Naive thymus-derived CD4-positive, alpha-beta T cell (primary cell): ENCODE data around the gene LYST. TPM values are rescaled to one million over a fixed set of nuclear protein-coding genes. Genes with fewer than 3 reads are reported as not detected.

Source experiments
- ATAC-seq: fragments of 150-1000 bp; cut with Tn5 transposase; 2 replicates; pipeline ENCODE4 v1.10.0; 2021; ENCODE audit warnings: mild to moderate bottlenecking, moderate library complexity
- CTCF ChIA-PET: fragments of 350-600 bp; sonication (Branson Sonifier 250); formaldehyde crosslinking; loops from one replicate; lab custom pipeline; 2021; ENCODE audit warnings: antibody characterized with exemption; lab: Charles Lee
- POLR2A ChIA-PET: fragments of 350-600 bp; sonication (Branson Sonifier 250); formaldehyde crosslinking; loops from one replicate; lab custom pipeline; 2021; ENCODE audit warnings: antibody characterized with exemption, inconsistent platforms; lab: Charles Lee
- DNase-seq, 9 donors: peaks; one replicate each; pipeline versions ENCODE4 v3.0.0 to v3.0.0-alpha.2; 2020 to 2022; ENCODE audit warnings: mixed read lengths in 1 of 9
- H3K27ac ChIP-seq: one replicate; pipeline ENCODE4 v1.7.0; 2013; ENCODE audit warnings: mild to moderate bottlenecking, low read depth, low read length, moderate library complexity
- H3K27me3 ChIP-seq, 2 donors: one replicate each; pipeline ENCODE4 v1.7.0; 2013; ENCODE audit warnings: low read length in 2 of 2, mild to moderate bottlenecking in 2 of 2, moderate library complexity in 2 of 2; ENCODE audit not compliant: control insufficient read depth in 2 of 2, insufficient read depth in 2 of 2
- H3K36me3 ChIP-seq, 3 experiments: 1 replicate in 2 of 3; 2 replicates in 1 of 3; pipeline ENCODE4 v1.7.0; 2013; ENCODE audit warnings: low read length in 3 of 3, mild to moderate bottlenecking in 3 of 3, moderate library complexity in 1 of 3; ENCODE audit not compliant: insufficient read depth in 3 of 3, control insufficient read depth in 2 of 3
- H3K4me1 ChIP-seq, 2 donors: one replicate each; pipeline ENCODE4 v1.7.0; 2013; ENCODE audit warnings: low read length in 2 of 2, mild to moderate bottlenecking in 2 of 2, moderate library complexity in 1 of 2; ENCODE audit not compliant: control insufficient read depth in 2 of 2, insufficient read depth in 2 of 2
- H3K4me3 ChIP-seq: 2 replicates; pipeline ENCODE4 v1.7.0; 2013; ENCODE audit warnings: mild to moderate bottlenecking, low read length
- H3K9me3 ChIP-seq, 3 experiments: 1 replicate in 2 of 3; 2 replicates in 1 of 3; pipeline ENCODE4 v1.7.0; 2013; ENCODE audit warnings: low read length in 3 of 3; ENCODE audit not compliant: control insufficient read depth in 2 of 3
- H3K27ac Mint-ChIP-seq, 9 donors: one replicate each; pipeline ENCODE4 v1.8.0; 2020 to 2022; ENCODE audit warnings: mixed read lengths in 9 of 9, mild to moderate bottlenecking in 8 of 9, moderate library complexity in 5 of 9, inconsistent platforms in 2 of 9
- H3K27me3 Mint-ChIP-seq, 5 donors: one replicate each; pipeline ENCODE4 v1.8.0; 2021 to 2022; ENCODE audit warnings: mixed read lengths in 5 of 5, mild to moderate bottlenecking in 1 of 5
- H3K36me3 Mint-ChIP-seq, 5 donors: one replicate each; pipeline ENCODE4 v1.8.0; 2020 to 2022; ENCODE audit warnings: mixed read lengths in 5 of 5, mild to moderate bottlenecking in 3 of 5, inconsistent platforms in 1 of 5
- H3K4me1 Mint-ChIP-seq, 7 donors: one replicate each; pipeline ENCODE4 v1.8.0; 2020 to 2022; ENCODE audit warnings: mixed read lengths in 7 of 7, mild to moderate bottlenecking in 3 of 7, inconsistent platforms in 1 of 7
- H3K4me3 Mint-ChIP-seq, 10 donors: one replicate each; pipeline ENCODE4 v1.8.0; 2020 to 2022; ENCODE audit warnings: mild to moderate bottlenecking in 10 of 10, mixed read lengths in 10 of 10, moderate library complexity in 6 of 10, inconsistent platforms in 2 of 10
- H3K9me3 Mint-ChIP-seq, 11 donors: one replicate each; pipeline ENCODE4 v1.8.0; 2020 to 2022; ENCODE audit warnings: mixed read lengths in 11 of 11, mild to moderate bottlenecking in 4 of 11, inconsistent platforms in 1 of 11, moderate library complexity in 1 of 11
- intact Hi-C, 2 donors: fragments of 100-400 bp; cut with micrococcal nuclease; formaldehyde crosslinking; loops; one replicate each; pipeline ENCODE4 v1.15.1; 2023
- polyA plus RNA-seq, 2 donors: library from polyadenylated mRNA; unstranded; fragments of 300-500 nt; fragmentation: Illumina TruSeq; gene quantifications; one replicate each; pipeline ENCODE4 v1.2.3, GENCODE V29; 2021
- total RNA-seq, 6 experiments: library from RNA in 5 of 6; stranded (reverse) in 5 of 6; gene quantifications; 1 replicate in 5 of 6; 2 replicates in 1 of 6; pipeline ENCODE4 v1.2.3 and lab custom pipeline; 2021 to 2026

Gene LYST
- total and polyA plus RNA-seq, 7 experiments from 2014 or later = 5.7 to 98.1 (median 27.8) TPM

GRCh38 chr1:235663628-235664027 lies 203.1 kb downstream of the LYST start:
- ATAC-seq = no peak
- H3K9me3 ChIP-seq = no peaks in the 10 kb centered on the region
- Mint-ChIP-seq H3K4me3 (no peak overlapping the region), H3K9me3 (peaks cover 0 to 3% (median 0%) of the 10 kb centered on the region in 11 donors), H3K27me3 (no peaks in the 10 kb centered on the region), H3K4me1 (no peaks in the 10 kb centered on the region), H3K36me3 (peaks cover 0 to 50% (median 34%) of the 10 kb centered on the region in 5 donors), H3K27ac (no peak overlapping the region)
- ChIA-PET CTCF (no interaction called here), POLR2A (no interaction called here)
- no peaks in the 10 kb centered on the region for H3K4me1 ChIP-seq
- H3K36me3 ChIP-seq = peaks cover 0 to 15% (median 13%) of the 10 kb centered on the region in 3 experiments
- intact Hi-C loops = no loop called here
- no peak for DNase-seq
- H3K27me3 ChIP-seq = no peaks in the 10 kb centered on the region
- H3K27ac ChIP-seq = no peak overlapping the region
- H3K4me3 ChIP-seq = no peak overlapping the region

GRCh38 chr1:235661568-235661967 lies 205.1 kb downstream of the LYST start:
- Histone ChIP-seq H3K27ac (no peak overlapping the region), H3K36me3 (peaks cover 0 to 15% (median 13%) of the 10 kb centered on the region in 3 experiments), H3K4me1 (no peaks in the 10 kb centered on the region), H3K9me3 (no peaks in the 10 kb centered on the region), H3K27me3 (no peaks in the 10 kb centered on the region), H3K4me3 (no peak overlapping the region)
- H3K4me3 Mint-ChIP-seq = no peak overlapping the region
- DNase-seq (no peak), ATAC-seq (no peak)
- intact Hi-C loops = no loop called here
- H3K4me1 Mint-ChIP-seq = no peaks in the 10 kb centered on the region
- peaks cover 0 to 2% (median 0%) of the 10 kb centered on the region in 5 donors for H3K27me3 Mint-ChIP-seq
- POLR2A ChIA-PET = interaction anchor here (0.6 kb wide), 1 partner anchor 15 kb away, joined by 3 read pairs; no protein-coding TSS in a partner anchor
- H3K9me3 Mint-ChIP-seq = peaks cover 0 to 4% (median 0%) of the 10 kb centered on the region in 11 donors
- no peak overlapping the region for H3K27ac Mint-ChIP-seq
- H3K36me3 Mint-ChIP-seq = peaks cover 0 to 39% (median 28%) of the 10 kb centered on the region in 5 donors
- CTCF ChIA-PET = no interaction called here

GRCh38 chr1:235659186-235659771 lies 207.4 kb downstream of the LYST start:
- H3K9me3 ChIP-seq = no peaks in the 10 kb centered on the region
- peaks cover 0 to 12% (median 10%) of the 10 kb centered on the region in 3 experiments for H3K36me3 ChIP-seq
- H3K27ac ChIP-seq = no peak overlapping the region
- H3K4me1 ChIP-seq = no peaks in the 10 kb centered on the region
- no peak overlapping the region for H3K27ac Mint-ChIP-seq
- peaks cover 0 to 19% (median 8%) of the 10 kb centered on the region in 11 donors for H3K9me3 Mint-ChIP-seq
- H3K36me3 Mint-ChIP-seq = peaks cover 4 to 48% (median 32%) of the 10 kb centered on the region in 5 donors
- ChIA-PET CTCF (no interaction called here), POLR2A (interaction anchor here (0.6 kb wide), 1 partner anchor 113 kb away, joined by 3 read pairs; no protein-coding TSS in a partner anchor)
- H3K27me3 ChIP-seq = no peaks in the 10 kb centered on the region
- no peak overlapping the region for H3K4me3 ChIP-seq
- H3K4me1 Mint-ChIP-seq = no peaks in the 10 kb centered on the region
- DNase-seq (no peak), ATAC-seq (no peak)
- intact Hi-C loops = no loop called here
- peaks cover 7 to 21% (median 14%) of the 10 kb centered on the region in 5 donors for H3K27me3 Mint-ChIP-seq
- no peak overlapping the region for H3K4me3 Mint-ChIP-seq

GRCh38 chr1:235657747-235658526 lies 208.8 kb downstream of the LYST start:
- peaks cover 0 to 30% (median 16%) of the 10 kb centered on the region in 11 donors for H3K9me3 Mint-ChIP-seq
- CTCF ChIA-PET = no interaction called here

GRCh38 chr1:235657269-235657668 lies 209.4 kb downstream of the LYST start:
- Histone ChIP-seq H3K4me3 (no peak overlapping the region), H3K27me3 (no peaks in the 10 kb centered on the region), H3K27ac (no peak overlapping the region), H3K9me3 (no peaks in the 10 kb centered on the region), H3K4me1 (no peaks in the 10 kb centered on the region), H3K36me3 (peaks cover 0 to 6% (median 0%) of the 10 kb centered on the region in 3 experiments)
- H3K27ac Mint-ChIP-seq = no peak overlapping the region
- POLR2A ChIA-PET = no interaction called here
- DNase-seq = no peak
- H3K4me1 Mint-ChIP-seq = no peaks in the 10 kb centered on the region
- H3K9me3 Mint-ChIP-seq = peaks cover 0 to 36% (median 18%) of the 10 kb centered on the region in 11 donors
- CTCF ChIA-PET = no interaction called here
- intact Hi-C loops = no loop called here
- peaks cover 4 to 40% (median 21%) of the 10 kb centered on the region in 5 donors for H3K36me3 Mint-ChIP-seq
- no peak for ATAC-seq
- peaks cover 24 to 39% (median 32%) of the 10 kb centered on the region in 5 donors for H3K27me3 Mint-ChIP-seq
- no peak overlapping the region for H3K4me3 Mint-ChIP-seq

More at GRCh38 chr1:235657747-235658526, 208.8 kb downstream of the LYST start:
- ATAC-seq = no peak
- Histone ChIP-seq H3K4me1 (no peaks in the 10 kb centered on the region), H3K9me3 (no peaks in the 10 kb centered on the region), H3K27me3 (no peaks in the 10 kb centered on the region), H3K4me3 (no peak overlapping the region), H3K27ac (no peak overlapping the region), H3K36me3 (peaks cover 0 to 8% (median 5%) of the 10 kb centered on the region in 3 experiments)
- Mint-ChIP-seq H3K36me3 (peaks cover 4 to 46% (median 26%) of the 10 kb centered on the region in 5 donors), H3K27me3 (peaks cover 19 to 32% (median 25%) of the 10 kb centered on the region in 5 donors), H3K4me3 (no peak overlapping the region), H3K27ac (no peak overlapping the region), H3K4me1 (no peaks in the 10 kb centered on the region)
- POLR2A ChIA-PET = no interaction called here
- intact Hi-C loops = no loop called here
- DNase-seq = no peak

GRCh38 chr1:235652364-235652763 lies 214.3 kb downstream of the LYST start:
- no peak overlapping the region for H3K4me3 Mint-ChIP-seq
- Histone ChIP-seq H3K36me3 (no peaks in the 10 kb centered on the region), H3K27me3 (peaks cover 0 to 8% of the 10 kb centered on the region in 2 donors), H3K27ac (no peak overlapping the region), H3K9me3 (no peaks in the 10 kb centered on the region), H3K4me3 (no peak overlapping the region), H3K4me1 (peaks cover 0 to 4% of the 10 kb centered on the region in 2 donors)
- ChIA-PET CTCF (no interaction called here), POLR2A (interaction anchor here (0.8 to 1.2 kb wide), 2 partner anchors 11 to 370 kb away, joined by 3 read pairs; no protein-coding TSS in a partner anchor)
- DNase-seq = no peak
- peaks cover 4 to 26% (median 18%) of the 10 kb centered on the region in 5 donors for H3K36me3 Mint-ChIP-seq
- no peak for ATAC-seq
- intact Hi-C loops = no loop called here
- H3K4me1 Mint-ChIP-seq = peaks cover 11 to 17% (median 15%) of the 10 kb centered on the region in 7 donors
- no peak overlapping the region for H3K27ac Mint-ChIP-seq
- H3K9me3 Mint-ChIP-seq = peaks cover 0 to 41% (median 21%) of the 10 kb centered on the region in 11 donors
- peaks cover 57 to 70% (median 63%) of the 10 kb centered on the region in 5 donors for H3K27me3 Mint-ChIP-seq
